Sciatic nerve (tissue), 2 donors: ENCODE data around the gene KCNF1. TPM values are rescaled to one million over a fixed set of nuclear protein-coding genes. Genes with fewer than 3 reads are reported as not detected.
A peak's percentile ranks its signal among the peaks of the same experiment; 100 is the strongest.

ENCODE experiments used
- ATAC-seq: fragments of 200-7000 bp; cut with Tn5 transposase; one replicate; pipeline ENCODE4 v1.9.1; 2020; ENCODE audit warnings: mild to moderate bottlenecking, moderate library complexity
- DNase-seq: peaks from one replicate; pipeline ENCODE4 v3.0.0-alpha.2; 2020; ENCODE audit warnings: low spot score
- intact Hi-C: fragments of 100-400 bp; cut with DNase I; formaldehyde crosslinking; loops from one replicate; pipeline ENCODE4 v1.14.2; 2022
- total RNA-seq: library from RNA; stranded (reverse); fragmentation: NEBNext Ultra II Directional; extraction: Animal tissue kit (Norgen Biotek cat#: 25700); gene quantifications from one replicate; pipeline ENCODE4 v1.2.1, GENCODE V29; 2021
- donor health status: DM: no; HTN: no; CAD: no.
- donor health status: DM: no; HTN: no; CAD: no.

KCNF1 gene
- total RNA-seq, 1 donor from 2014 or later: 0.94 TPM

DNA sequence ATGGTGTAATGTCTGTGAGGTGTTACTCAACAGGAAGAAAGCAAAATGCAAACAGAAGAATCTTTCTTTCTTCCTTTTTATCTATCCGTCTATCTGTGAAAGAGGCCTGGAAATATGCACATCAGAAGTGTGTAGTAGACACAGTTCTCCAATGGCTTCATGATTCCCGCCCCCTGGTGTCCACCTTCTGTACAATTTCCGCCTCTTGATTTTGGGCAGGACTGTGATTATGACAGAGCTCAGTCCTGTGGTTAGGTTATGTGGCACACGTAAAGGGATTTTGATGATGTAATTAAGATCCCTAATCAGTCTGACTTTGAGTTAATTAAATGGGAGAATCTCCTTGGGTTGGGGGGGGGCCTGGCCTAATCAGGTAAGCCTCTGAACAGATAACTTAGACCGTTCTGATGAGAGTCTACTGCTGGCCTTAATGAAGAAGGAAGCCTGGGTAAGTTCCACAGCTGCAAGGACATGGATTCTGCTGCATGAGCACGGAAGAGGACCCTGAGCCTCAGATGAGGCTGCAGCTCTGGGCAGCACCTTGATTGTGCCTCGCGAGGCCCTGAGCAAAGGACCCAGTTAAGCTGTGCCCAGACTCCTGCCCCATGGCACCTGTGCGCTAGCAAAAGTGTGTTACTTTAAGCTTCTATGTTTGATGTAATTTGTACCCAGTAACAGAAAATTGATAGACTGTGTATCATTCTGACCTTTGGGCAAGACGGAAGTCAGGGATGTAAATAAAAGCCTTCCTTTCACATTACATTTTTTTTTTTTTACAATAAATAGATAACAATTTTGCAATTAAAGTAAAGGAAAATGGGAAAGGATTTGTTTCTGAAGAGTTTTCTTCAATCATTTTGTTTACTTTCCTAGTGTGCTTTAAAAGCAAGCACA, 11.3 kb upstream of the KCNF1 start:
- intact Hi-C loops: no loop called here
- ATAC-seq: no peak
- peak; percentile 10 for DNase-seq

DNA sequence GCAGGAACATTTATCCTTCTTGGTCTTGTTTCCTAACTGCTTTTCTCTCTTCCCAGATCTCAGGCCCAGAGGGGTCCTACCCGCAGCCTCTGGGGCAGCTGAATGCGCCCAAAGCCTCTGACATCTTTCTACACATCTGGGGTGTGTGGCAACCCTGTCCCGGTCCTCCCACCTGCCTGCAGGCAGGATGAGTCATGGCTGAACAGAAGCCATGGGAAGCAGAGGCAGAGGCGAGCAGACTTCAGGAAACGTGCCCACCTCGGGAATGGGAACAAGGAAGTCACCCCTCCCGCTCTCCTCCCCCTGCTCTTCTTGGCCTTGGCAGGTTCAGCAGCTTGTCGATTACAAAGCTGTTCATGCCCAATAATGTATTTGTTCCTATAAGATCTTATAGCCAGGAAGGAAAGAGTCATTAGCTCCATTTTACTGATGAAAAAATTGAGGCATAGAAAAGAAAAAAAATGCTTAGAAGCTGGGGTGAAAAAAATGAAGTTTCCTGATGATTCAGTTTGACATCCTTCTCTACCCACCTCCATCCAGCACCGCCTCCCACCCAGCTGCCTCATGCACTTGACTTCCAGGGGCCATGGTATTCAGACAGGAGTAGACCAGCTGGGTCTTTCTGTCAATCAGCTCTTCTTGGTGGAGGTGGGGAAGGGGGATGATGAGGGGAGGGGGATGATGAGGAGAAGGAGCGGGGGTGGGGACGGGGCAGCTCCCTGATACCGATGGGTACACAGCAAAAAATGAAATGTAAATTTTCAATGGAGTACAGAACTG, 10.4 kb upstream of the KCNF1 start:
- ATAC-seq: no peak
- DNase-seq: peak; percentile 27

DNA sequence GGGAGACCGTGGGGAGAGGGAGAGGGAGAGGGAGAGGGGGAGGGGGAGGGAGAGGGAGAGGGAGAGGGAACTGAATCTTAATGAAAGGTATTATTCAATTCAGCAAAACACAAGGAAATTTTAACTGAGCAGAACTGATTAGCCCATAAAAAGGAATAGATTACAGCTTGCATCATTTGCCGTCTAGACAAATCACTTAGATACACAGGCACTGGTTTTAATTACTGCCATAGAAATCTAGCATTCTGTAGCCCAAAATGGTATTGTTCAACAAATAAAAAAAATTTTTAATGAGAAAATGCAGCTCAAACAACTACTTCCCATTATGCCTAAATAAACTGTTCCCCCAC, 7.9 kb upstream of the KCNF1 start:
- intact Hi-C loops: no loop called here
- no peak for DNase-seq
- no peak for ATAC-seq

More for the DNA sequence above, 10.4 kb upstream of the KCNF1 start:
- intact Hi-C loops: no loop called here

- ATAC-seq (no peak), DNase-seq (no peak)
- intact Hi-C loops: no loop called here
Observed at GRCh38 chr2:10904455-10904854, 7.3 kb upstream of the KCNF1 start.

DNA sequence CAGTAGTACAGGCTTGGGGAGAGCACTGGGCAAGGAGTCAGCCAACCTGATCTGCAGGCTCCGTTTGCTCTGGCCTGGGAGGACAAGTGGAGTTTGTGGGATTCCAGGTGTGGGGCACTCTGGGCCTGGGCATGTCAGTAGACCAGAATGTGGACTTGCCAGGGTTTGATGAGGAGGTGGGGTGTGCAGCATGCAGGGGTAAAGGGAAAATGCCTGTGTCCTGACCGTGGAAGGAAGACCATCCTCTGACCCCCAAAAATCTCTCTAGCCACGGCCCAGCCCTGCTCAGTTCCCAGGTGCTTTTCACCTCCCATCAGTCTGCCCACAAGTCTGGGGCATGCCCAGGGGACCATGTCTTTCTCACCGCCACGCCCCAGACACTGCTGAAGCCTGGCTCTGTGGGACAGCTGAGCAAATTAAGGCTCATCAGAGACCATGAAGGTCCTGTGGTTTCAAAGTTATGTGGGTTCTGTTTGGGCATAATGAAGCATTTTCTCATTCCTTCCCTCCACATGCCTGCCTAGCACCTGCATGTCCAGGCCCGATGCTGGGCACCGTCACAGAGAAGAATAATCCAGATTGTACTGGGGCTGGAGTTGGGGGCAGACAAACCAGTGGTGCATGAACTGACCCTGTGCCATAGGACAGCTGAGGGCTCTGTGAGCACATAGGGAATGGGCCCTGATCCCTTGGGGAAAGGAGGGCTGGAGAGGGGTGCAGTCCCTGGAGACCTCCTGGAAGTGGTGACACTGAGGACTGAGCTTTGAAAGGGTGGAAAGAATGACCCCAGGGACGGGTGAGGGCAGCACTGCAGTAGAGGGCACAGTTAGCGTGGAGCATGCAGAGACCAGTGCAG, 6.5 kb upstream of the KCNF1 start:
- intact Hi-C loops: no loop called here
- DNase-seq (no peak), ATAC-seq (no peak)

- intact Hi-C loops: no loop called here
- ATAC-seq: no peak
Observed at GRCh38 chr2:10905862-10906143, 5.9 kb upstream of the KCNF1 start.

DNA sequence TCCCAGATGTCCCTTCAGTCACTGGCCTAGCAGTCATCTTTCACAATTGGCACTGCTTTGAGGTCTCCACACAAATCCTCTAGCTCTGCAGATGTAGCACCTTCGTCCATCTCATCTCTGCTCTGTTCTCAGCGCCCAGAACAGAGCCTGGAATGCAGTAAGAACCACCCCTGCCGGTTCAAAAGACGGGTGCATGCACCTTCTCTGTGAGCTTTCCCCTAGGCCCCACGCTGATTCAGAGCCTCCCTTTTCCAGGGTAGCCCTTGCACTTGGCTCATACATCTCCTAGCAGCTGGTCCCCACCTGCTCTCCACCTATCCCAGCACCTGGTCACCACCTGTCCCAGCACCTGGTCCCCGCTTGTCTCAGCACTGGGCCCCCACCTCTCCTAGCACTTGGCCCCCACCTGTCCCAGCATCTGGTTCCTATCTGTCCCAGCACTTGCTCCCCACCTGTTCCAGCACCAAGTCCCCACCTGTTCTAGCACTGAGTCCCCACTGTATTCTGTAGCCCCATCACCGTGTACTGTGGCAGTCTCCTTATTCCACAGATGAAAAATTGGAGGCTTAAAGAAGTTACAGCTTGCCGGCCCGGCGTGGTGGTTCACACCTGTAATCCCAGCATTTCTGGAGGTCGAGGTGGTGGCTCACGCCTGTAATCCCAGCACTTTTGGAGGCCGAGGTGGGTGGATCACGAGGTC, 4.7 kb upstream of the KCNF1 start:
- ATAC-seq: no peak
- DNase-seq: peak; percentile 9
- intact Hi-C loops: no loop called here

More at GRCh38 chr2:10905862-10906143, 5.9 kb upstream of the KCNF1 start:
- no peak for DNase-seq

DNA sequence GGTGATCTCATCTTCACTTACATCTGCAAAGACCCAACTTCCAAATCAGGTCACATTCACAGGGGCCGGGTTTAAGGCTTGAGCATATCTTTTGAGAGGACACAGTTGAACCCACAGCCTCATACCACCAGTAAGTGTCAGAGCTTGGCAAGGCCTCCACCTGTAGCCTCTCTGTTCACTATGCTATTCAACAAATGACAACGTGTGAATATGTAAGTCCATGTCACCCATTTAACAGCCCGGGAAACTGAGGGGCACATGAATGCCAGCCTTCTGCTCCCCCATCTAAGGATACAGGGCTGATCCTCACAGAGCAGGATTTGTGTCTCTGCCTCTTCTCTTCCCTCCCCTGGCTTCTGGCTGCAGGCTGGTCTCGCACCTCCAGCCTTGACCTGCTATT, 3.5 kb upstream of the KCNF1 start:
- intact Hi-C loops: no loop called here
- ATAC-seq (no peak), DNase-seq (no peak)

DNA sequence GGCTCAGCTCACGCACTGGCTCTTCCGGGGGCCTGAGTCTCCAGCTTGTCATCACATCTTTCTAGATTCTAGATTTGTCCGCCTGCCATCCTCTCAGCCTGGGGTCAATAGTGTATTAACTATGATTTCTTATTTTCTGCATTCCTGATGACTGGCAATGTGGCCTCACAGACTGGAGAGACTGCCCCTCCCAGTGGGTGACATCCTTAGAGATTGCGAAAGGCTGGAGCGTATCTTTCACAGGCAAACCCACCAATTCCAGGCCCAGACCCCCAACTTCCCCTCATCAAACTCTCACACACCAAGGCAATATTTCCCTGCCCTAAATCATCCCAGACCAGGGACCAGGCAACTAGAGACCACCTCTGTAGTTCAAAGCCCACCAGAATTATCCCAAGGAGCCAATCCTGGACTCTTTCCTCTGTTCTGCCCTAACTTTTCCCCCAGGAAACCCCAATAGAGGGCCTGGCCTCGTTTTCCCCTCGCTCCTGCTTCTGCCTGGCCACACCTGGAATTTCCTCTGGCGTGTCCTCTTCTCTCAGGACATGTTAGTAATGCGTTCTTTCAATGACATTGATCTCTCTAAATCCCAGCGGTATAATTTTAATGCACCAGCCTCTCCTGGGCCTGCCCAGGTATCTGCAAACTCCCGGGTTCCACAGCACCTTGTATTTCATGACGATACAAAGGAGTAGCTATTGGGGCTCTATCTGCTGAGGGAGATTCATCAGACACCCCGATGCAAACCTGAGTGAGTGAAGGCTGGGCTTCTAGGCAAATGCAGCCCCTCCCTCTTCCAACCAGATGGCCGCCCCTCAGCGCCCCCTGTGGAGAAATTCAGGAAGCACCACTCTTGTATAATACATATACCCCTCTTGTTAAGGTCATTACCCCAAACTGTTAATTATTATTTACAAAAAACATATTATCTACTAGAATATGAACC, 2.4 kb upstream of the KCNF1 start:
- intact Hi-C loops: no loop called here
- DNase-seq (peak; percentile 47), ATAC-seq (no peak)

- ATAC-seq: no peak
- DNase-seq: peak; percentile 2
- intact Hi-C loops: no loop called here
Observed at GRCh38 chr2:10909996-10910341, 1.8 kb upstream of the KCNF1 start.

DNA sequence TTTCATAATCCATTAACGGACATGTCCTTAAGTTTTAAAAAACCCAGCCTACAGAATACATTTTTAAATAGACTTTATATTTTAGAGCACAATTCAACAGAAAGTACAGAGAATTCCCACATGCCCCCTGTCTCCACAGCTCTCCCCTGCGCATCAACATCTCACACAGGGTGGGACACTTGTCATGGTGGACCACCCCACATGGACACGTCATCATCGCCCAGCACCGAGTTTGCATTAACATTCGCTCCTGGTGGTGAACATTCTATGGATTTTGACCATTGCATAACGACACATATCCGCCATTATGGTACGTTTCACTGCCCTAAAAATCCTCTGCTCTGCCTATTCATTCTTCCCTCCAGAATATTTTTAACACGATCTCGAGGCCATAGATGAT, 1.1 kb upstream of the KCNF1 start:
- intact Hi-C loops: no loop called here
- ATAC-seq (no peak), DNase-seq (peak; percentile 17)

DNA sequence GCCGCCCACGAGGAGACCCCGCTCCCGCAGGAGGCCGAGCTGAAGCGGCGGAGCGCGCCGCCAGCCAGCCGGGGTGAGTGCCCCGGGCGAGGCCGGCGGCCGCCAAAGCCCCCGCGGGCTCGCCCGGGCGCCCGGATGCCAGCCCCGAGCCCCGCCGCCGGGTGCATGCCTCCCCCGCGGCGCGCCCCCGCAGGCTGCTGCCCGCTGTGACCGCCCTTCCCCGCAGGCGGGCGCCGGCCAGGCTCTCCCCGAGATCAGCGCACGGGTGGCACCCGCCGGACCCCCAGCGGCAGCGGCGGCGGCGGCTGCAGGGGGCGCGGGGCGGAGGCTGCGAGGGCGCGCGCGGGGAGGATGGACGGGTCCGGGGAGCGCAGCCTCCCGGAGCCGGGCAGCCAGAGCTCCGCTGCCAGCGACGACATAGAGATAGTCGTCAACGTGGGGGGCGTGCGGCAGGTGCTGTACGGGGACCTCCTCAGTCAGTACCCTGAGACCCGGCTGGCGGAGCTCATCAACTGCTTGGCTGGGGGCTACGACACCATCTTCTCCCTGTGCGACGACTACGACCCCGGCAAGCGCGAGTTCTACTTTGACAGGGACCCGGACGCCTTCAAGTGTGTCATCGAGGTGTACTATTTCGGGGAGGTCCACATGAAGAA, 470 bp downstream of the KCNF1 start:
- ATAC-seq: no peak
- DNase-seq: peak; percentile 32

DNA sequence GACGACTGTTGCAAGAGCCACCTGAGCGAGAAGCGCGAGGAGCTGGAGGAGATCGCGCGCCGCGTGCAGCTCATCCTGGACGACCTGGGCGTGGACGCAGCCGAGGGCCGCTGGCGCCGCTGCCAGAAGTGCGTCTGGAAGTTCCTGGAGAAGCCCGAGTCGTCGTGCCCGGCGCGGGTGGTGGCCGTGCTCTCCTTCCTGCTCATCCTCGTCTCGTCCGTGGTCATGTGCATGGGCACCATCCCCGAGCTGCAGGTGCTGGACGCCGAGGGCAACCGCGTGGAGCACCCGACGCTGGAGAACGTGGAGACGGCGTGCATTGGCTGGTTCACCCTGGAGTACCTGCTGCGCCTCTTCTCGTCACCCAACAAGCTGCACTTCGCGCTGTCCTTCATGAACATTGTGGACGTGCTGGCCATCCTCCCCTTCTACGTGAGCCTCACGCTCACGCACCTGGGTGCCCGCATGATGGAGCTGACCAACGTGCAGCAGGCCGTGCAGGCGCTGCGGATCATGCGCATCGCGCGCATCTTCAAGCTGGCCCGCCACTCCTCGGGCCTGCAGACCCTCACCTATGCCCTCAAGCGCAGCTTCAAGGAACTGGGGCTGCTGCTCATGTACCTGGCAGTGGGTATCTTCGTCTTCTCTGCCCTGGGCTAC, 1.2 kb downstream of the KCNF1 start:
- DNase-seq (peak; percentile 36), ATAC-seq (no peak)
- intact Hi-C loops: no loop called here

More for the DNA sequence above, 470 bp downstream of the KCNF1 start:
- intact Hi-C loops: no loop called here

DNA sequence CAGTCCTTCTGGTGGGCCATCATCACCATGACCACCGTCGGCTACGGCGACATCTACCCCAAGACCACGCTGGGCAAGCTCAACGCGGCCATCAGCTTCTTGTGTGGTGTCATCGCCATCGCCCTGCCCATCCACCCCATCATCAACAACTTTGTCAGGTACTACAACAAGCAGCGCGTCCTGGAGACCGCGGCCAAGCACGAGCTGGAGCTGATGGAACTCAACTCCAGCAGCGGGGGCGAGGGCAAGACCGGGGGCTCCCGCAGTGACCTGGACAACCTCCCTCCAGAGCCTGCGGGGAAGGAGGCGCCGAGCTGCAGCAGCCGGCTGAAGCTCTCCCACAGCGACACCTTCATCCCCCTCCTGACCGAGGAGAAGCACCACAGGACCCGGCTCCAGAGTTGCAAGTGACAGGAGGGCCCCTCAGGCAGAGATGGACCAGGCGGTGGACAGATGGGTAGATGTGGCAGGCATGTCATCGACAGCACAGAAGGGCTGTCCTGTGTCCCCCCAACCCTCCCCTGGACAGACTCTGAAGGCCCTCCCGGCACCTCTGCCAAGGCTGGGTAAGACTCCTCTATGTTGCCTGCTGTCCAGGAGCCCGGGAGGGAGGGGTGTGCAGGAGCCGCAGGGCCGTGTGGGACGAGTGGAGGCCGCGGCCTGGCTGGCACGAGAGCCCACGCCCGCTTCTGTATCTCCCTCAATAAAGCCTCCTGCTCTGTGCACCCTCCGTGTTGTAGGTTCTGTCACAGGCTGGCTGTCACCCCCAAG, 2.0 kb downstream of the KCNF1 start:
- DNase-seq: peak; percentile 51
- no peak for ATAC-seq
- intact Hi-C loops: no loop called here

DNA sequence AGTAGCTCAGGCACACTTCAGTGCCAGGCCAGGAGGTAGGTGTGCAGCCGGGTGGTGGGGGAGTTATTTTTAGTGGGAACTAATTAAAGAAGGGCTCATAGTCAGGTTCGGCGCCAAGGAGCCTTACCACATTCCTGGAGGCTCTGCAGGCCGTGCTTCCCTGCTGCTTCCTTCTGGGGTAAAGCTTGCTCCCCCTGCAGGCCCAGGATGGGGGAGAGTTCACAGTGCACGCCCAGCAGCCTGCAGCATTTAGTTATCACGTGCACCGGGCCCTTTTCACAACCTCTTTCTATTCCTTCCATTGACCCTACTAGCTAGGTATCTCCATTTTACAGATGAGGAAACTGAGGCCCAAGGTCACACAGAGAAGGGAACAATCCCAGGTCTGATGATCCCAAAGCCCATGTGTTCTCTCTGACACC, 2.5 kb downstream of the KCNF1 start:
- ATAC-seq (peak; percentile 29), DNase-seq (peak; percentile 56)
- intact Hi-C loops: no loop called here

DNA sequence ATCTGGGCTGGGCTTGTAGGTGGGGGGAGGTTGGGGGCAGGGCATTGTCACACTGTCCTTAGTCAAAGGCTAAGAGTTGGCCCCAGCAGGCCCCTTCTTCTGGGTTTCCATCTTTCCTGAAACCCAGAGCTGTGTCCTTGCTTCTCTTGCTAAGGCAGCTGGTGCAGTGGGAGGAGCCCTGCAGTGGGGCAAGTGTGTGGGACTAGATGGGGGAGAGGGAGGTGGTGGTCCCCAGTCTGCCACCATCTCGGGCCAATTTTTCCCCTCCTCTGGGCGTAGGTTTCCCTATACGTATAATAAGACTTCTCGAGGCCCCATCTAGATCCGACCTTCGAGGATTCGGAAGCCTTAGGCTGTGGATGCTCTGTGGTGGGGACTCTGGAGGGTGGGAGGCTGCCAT, 3.5 kb downstream of the KCNF1 start:
- ATAC-seq (no peak), DNase-seq (no peak)
- intact Hi-C loops: no loop called here
